ENCODE results near the gene TJP1. TPM values are rescaled to one million over a fixed set of nuclear protein-coding genes. Genes with fewer than 3 reads are reported as not detected.
"Not testable (repeated sequence)": the region's sequence is repeated elsewhere in the genome, so short reads cannot be mapped to it uniquely, and the experiment has no call there.

TJP1 gene
- total RNA-seq, 1 experiment from 2014 or later: 67.0 TPM

DNA sequence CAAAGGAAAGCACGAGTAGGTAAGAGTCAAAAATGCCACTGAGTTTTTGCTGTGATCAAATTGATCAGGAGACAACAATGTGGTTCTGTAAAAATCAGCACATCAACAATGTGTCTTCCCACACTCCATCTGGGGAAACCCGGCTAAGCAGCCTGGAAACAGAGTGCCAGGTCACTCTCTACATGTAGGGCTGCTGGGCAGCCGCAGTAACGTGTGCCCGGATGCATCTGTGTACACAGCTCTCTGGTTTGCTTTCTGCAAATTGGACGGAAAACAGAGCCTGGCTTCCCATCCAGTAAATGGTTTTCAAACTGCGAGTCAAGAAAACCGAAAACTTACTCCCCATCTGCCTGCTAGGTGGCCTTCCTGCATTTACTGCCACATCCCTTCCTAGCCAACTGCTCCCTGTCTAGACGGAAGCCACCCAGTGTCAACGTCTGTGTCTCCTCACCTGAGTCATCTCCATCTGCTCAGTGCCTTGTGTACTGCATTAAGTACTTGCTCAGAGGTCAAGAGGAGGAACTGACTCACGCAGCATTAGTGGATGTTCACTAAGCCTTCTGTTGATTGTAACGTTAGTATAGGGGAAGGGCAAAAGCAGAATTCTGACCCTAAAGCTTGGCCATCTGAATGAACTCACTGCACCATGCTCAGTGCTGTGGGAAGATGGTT lies 124.1 kb downstream of the TJP1 start:
- no peaks in the 10 kb centered on the region for H3K27me3 ChIP-seq (ENCODE audit: low read length)
- intact Hi-C loops (cut with micrococcal nuclease): loop anchor here (1.0 kb wide), 2 partner anchors 27 to 34 kb away; no protein-coding TSS in a partner anchor
- H4K20me1 ChIP-seq (ENCODE audit: low read length): no peaks in the 10 kb centered on the region
- H3K9me3 ChIP-seq (ENCODE audit: low read length): no peaks in the 10 kb centered on the region
- ChIA-PET CTCF (no interaction called here), POLR2A (ENCODE audit: unreplicated experiment) (interaction anchor here (0.5 kb wide), 1 partner anchor 237 kb away, joined by 3 read pairs; no protein-coding TSS in a partner anchor)
- no peak overlapping the region for H3K9ac ChIP-seq (ENCODE audit: low read length)
- H3K9me2 ChIP-seq (replicated peaks; ENCODE audit: low read length): no peaks in the 10 kb centered on the region
- H3K79me2 ChIP-seq (ENCODE audit: low read length): no peaks in the 10 kb centered on the region
- peak overlapping the region; percentile 32 for H3K4me2 ChIP-seq (ENCODE audit: low read length)
- peaks cover 34% of the 10 kb centered on the region for H3K4me1 ChIP-seq (ENCODE audit: insufficient read depth, low read length)
- ATAC-seq (peak; percentile 99), DNase-seq (peak; percentile 96)
- no peak overlapping the region for H2AFZ ChIP-seq (ENCODE audit: low read length)
- peaks cover 31% of the 10 kb centered on the region for H3K36me3 ChIP-seq (ENCODE audit: low read depth, low read length)
- TF ChIP-seq, protein P1, sequence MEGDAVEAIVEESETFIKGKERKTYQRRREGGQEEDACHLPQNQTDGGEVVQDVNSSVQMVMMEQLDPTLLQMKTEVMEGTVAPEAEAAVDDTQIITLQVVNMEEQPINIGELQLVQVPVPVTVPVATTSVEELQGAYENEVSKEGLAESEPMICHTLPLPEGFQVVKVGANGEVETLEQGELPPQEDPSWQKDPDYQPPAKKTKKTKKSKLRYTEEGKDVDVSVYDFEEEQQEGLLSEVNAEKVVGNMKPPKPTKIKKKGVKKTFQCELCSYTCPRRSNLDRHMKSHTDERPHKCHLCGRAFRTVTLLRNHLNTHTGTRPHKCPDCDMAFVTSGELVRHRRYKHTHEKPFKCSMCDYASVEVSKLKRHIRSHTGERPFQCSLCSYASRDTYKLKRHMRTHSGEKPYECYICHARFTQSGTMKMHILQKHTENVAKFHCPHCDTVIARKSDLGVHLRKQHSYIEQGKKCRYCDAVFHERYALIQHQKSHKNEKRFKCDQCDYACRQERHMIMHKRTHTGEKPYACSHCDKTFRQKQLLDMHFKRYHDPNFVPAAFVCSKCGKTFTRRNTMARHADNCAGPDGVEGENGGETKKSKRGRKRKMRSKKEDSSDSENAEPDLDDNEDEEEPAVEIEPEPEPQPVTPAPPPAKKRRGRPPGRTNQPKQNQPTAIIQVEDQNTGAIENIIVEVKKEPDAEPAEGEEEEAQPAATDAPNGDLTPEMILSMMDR (conservative IDR thresholded peaks at IDR 0.05; ENCODE audit: low read depth, low read length): no peak
- no peak for TF ChIP-seq EZH2 (IDR thresholded peaks at IDR 0.05; ENCODE audit: low read length, unreplicated experiment)
- no peak for TF ChIP-seq EZH2phosphoT487 (IDR thresholded peaks at IDR 0.05; ENCODE audit: borderline replicate concordance, low read length)
- peaks cover 4% of the 10 kb centered on the region for H3F3A ChIP-seq (ENCODE audit: low read length, unreplicated experiment)
- H3K4me3 ChIP-seq (ENCODE audit: low read length): no peak overlapping the region
- no TSS peak for BruUV-seq (replicated peaks)
- H3K27ac ChIP-seq (ENCODE audit: low read length): peak overlapping the region; percentile 57

DNA sequence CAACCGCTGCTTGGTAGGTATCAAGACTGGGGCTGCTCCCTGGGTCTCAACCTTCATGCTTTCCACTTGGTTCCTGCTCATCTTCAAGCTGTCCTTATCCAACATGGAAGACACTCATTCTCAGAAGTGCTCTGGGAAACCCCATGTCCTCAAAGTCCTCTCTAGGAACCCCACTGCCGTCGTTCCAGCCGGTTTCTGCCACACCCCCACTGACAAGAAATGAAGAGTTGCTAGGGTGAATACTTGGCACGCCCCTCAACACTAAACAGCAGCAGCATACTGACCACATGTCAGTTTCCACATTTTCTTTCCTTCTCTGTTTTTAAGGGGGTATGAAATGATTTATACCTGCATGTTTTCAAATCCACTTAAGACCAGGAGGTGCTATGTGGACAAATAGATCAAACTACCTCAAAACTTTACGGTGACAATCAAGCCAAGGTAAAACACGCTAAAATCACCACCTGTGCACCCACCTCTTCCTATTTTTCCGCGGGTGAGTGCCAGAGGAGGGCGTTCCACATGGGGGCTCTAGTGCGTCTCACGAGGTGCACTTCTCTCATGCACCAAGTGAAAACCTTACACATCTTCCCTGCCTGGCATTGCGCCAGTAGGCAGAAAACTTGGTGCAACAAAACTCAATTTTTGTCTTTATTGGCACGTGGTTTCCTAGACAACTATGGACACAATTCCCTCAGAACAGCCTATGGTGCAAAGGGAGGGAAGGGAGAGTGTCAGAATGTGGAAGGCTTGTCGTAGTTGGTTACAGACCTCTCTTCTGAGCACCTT lies 125.1 kb downstream of the TJP1 start:
- BruUV-seq (replicated peaks): no TSS peak
- Histone ChIP-seq H3K4me1 (ENCODE audit: insufficient read depth, low read length) (peaks cover 40% of the 10 kb centered on the region), H3K9ac (ENCODE audit: low read length) (no peak overlapping the region), H3K4me3 (ENCODE audit: low read length) (no peak overlapping the region), H3K79me2 (ENCODE audit: low read length) (no peaks in the 10 kb centered on the region), H3K9me3 (ENCODE audit: low read length) (no peaks in the 10 kb centered on the region), H3K4me2 (ENCODE audit: low read length) (no peak overlapping the region), H2AFZ (ENCODE audit: low read length) (no peak overlapping the region), H4K20me1 (ENCODE audit: low read length) (no peaks in the 10 kb centered on the region), H3K27me3 (ENCODE audit: low read length) (no peaks in the 10 kb centered on the region), H3K27ac (ENCODE audit: low read length) (no peak overlapping the region), H3K36me3 (ENCODE audit: low read depth, low read length) (peaks cover 27% of the 10 kb centered on the region), H3F3A (ENCODE audit: low read length, unreplicated experiment) (peaks cover 4% of the 10 kb centered on the region), H3K9me2 (replicated peaks; ENCODE audit: low read length) (no peaks in the 10 kb centered on the region)
- no peak for ATAC-seq
- TF ChIP-seq, protein P1 (conservative IDR thresholded peaks at IDR 0.05; ENCODE audit: low read depth, low read length): no peak
- ChIA-PET CTCF (no interaction called here), POLR2A (ENCODE audit: unreplicated experiment) (no interaction called here)
- intact Hi-C loops (cut with micrococcal nuclease): no loop called here
- DNase-seq: no peak

DNA sequence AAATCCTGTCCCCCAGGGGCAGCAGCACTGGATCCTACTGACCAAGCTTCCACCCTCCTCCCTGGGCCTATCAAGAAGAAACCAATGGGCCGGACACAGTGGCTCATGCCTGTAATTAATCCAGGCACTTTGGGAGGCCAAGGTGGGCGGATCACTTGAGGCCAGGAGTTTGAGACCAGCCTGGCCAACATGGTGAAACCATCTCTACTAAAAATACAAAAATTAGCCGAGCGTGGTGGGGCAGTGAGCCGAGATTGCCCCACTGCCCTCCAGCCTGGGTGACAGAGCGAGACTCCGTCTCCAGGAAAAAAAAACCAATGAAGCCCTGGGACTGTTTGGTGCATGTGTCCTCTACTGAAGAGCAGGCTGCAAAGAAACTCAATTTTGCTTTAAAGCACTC lies 125.8 kb downstream of the TJP1 start:
- CTCF ChIA-PET; H3K27me3 ChIP-seq (ENCODE audit: low read length); ATAC-seq; H3K4me2 ChIP-seq (ENCODE audit: low read length); H2AFZ ChIP-seq (ENCODE audit: low read length); H3F3A ChIP-seq (ENCODE audit: low read length, unreplicated experiment); BruUV-seq (replicated peaks); H3K9me2 ChIP-seq (replicated peaks; ENCODE audit: low read length); H4K20me1 ChIP-seq (ENCODE audit: low read length); H3K9ac ChIP-seq (ENCODE audit: low read length); POLR2A ChIA-PET (ENCODE audit: unreplicated experiment); intact Hi-C loops (cut with micrococcal nuclease); H3K79me2 ChIP-seq (ENCODE audit: low read length); H3K4me3 ChIP-seq (ENCODE audit: low read length); H3K9me3 ChIP-seq (ENCODE audit: low read length); DNase-seq; H3K27ac ChIP-seq (ENCODE audit: low read length): not testable (repeated sequence)
- H3K4me1 ChIP-seq (ENCODE audit: insufficient read depth, low read length): peaks cover 40% of the 10 kb centered on the region
- peaks cover 26% of the 10 kb centered on the region for H3K36me3 ChIP-seq (ENCODE audit: low read depth, low read length)

All from PC-3 (cell line).